HL-60 (cell line): Measurements from ENCODE around the gene SLC44A4.

ENCODE experiments used
- DNase-seq, 2 experiments: peaks; one replicate each; pipeline ENCODE4 v3.0.0-alpha.2; 2010 to 2020; ENCODE audit warnings: low read depth in 1 of 2, low spot score in 1 of 2
- H3K27ac ChIP-seq: fragments of 250-450 bp; sonication (Bioruptor Pico); replicated peaks from 2 replicates; pipeline ENCODE4 v1.5.1; 2020; ENCODE audit warnings: mild to moderate bottlenecking, moderate library complexity
- H3K27me3 ChIP-seq: fragments of 250-450 bp; sonication (Bioruptor Pico); 2 replicates; pipeline ENCODE4 v1.5.1; 2021; ENCODE audit warnings: mild to moderate bottlenecking, moderate library complexity; ENCODE audit not compliant: insufficient read depth, poor library complexity, severe bottlenecking
- H3K4me3 ChIP-seq: replicated peaks from 2 replicates; pipeline ENCODE4 v1.5.1; 2011; ENCODE audit warnings: mild to moderate bottlenecking, control low read depth, low read length; ENCODE audit not compliant: insufficient read depth
- CTCF ChIP-seq: IDR thresholded peaks from one replicate; pipeline ENCODE4 v1.5.1; 2011; ENCODE audit warnings: low read length, control low read depth, inconsistent platforms; ENCODE audit not compliant: insufficient read depth
- GABPA ChIP-seq: IDR thresholded peaks from 2 replicates; pipeline ENCODE4 v1.6.1; 2012; ENCODE audit warnings: low read depth
- POLR2AphosphoS5 ChIP-seq: IDR thresholded peaks from 2 replicates; pipeline ENCODE4 v1.6.1; 2012; ENCODE audit warnings: low read depth
- REST ChIP-seq: IDR thresholded peaks from 2 replicates; pipeline ENCODE4 v1.6.1; 2012; ENCODE audit warnings: low read depth; ENCODE audit not compliant: insufficient replicate concordance
- SPI1 ChIP-seq: IDR thresholded peaks from 2 replicates; pipeline ENCODE4 v1.6.1; 2012; ENCODE audit warnings: low read depth, mild to moderate bottlenecking, borderline replicate concordance

Gene SLC44A4

GRCh38 chr6:31836474-31837368 is 42.1 kb downstream of the SLC44A4 start:
- no peak for TF ChIP-seq GABPA
- no peak for TF ChIP-seq CTCF
- TF ChIP-seq SPI1: peak; percentile 65
- H3K27ac ChIP-seq: peak overlapping the region; percentile 97

GRCh38 chr6:31836047-31836473 is 42.7 kb downstream of the SLC44A4 start:
- DNase-seq: no peak
- peak overlapping the region; percentile 97 for H3K27ac ChIP-seq
- peak; percentile 66 for TF ChIP-seq POLR2AphosphoS5
- no peak for TF ChIP-seq CTCF

More at GRCh38 chr6:31836474-31837368, 42.1 kb downstream of the SLC44A4 start:
- Histone ChIP-seq H3K4me3 (peak overlapping the region; percentile 63), H3K27me3 (no peaks in the 10 kb centered on the region)
- no peak for DNase-seq

GRCh38 chr6:31834367-31835250 is 44.2 kb downstream of the SLC44A4 start:
- peak overlapping the region; percentile 97 for H3K27ac ChIP-seq

More at GRCh38 chr6:31836047-31836473, 42.7 kb downstream of the SLC44A4 start:
- no peaks in the 10 kb centered on the region for H3K27me3 ChIP-seq
- peak overlapping the region; percentile 63 for H3K4me3 ChIP-seq

More at GRCh38 chr6:31834367-31835250, 44.2 kb downstream of the SLC44A4 start:
- DNase-seq: peak; percentile 74 to 89
- Histone ChIP-seq H3K27me3 (no peaks in the 10 kb centered on the region), H3K4me3 (peak overlapping the region; percentile 63)
- TF ChIP-seq SPI1 (no peak), REST (peak; percentile 74), POLR2AphosphoS5 (peak; percentile 98)
